Aorta (tissue), 5 donors: Measurements from ENCODE around the gene SAFB. TPM values are rescaled to one million over a fixed set of nuclear protein-coding genes. Genes with fewer than 3 reads are reported as not detected.
"Not testable (repeated sequence)": the region's sequence is repeated elsewhere in the genome, so short reads cannot be mapped to it uniquely, and the experiment has no call there.

Experiments used
- ATAC-seq: fragments of 200-7000 bp; cut with Tn5 transposase; one replicate; pipeline ENCODE4 v1.9.1; 2022; ENCODE audit warnings: moderate library complexity; ENCODE audit not compliant: low FRiP score
- DNase-seq, 2 donors: peaks; one replicate each; pipeline ENCODE4 v3.0.0-alpha.2; 2020
- H3K27ac ChIP-seq, 2 donors: one replicate each; pipeline ENCODE4 v1.5.1; 2013; ENCODE audit warnings: low read length in 2 of 2, mild to moderate bottlenecking in 2 of 2, moderate library complexity in 2 of 2, control low read depth in 1 of 2, inconsistent platforms in 1 of 2, low read depth in 1 of 2
- H3K27me3 ChIP-seq, 2 donors: one replicate each; pipeline ENCODE4 v1.6.1; 2013; ENCODE audit warnings: control low read depth in 1 of 2, low read length in 1 of 2, mild to moderate bottlenecking in 1 of 2, moderate library complexity in 1 of 2; ENCODE audit not compliant: insufficient read depth in 2 of 2, control insufficient read depth in 1 of 2
- H3K36me3 ChIP-seq, 2 donors: one replicate each; pipeline ENCODE4 v1.6.1; 2013; ENCODE audit warnings: control low read depth in 1 of 2, low read length in 1 of 2, mild to moderate bottlenecking in 1 of 2; ENCODE audit not compliant: insufficient read depth in 2 of 2, control insufficient read depth in 1 of 2
- H3K4me1 ChIP-seq, 2 donors: one replicate each; pipeline ENCODE4 v1.6.1; 2013; ENCODE audit warnings: low read length in 2 of 2, control low read depth in 1 of 2, mild to moderate bottlenecking in 1 of 2, moderate library complexity in 1 of 2; ENCODE audit not compliant: insufficient read depth in 2 of 2, control insufficient read depth in 1 of 2
- H3K4me3 ChIP-seq, 2 donors: one replicate each; pipeline ENCODE4 v1.5.1; 2013; ENCODE audit warnings: low read length in 2 of 2, control low read depth in 1 of 2, mild to moderate bottlenecking in 1 of 2
- H3K9me3 ChIP-seq: one replicate; pipeline ENCODE4 v1.6.1; 2013; ENCODE audit warnings: mild to moderate bottlenecking, low read length; ENCODE audit not compliant: control insufficient read depth
- WGBS, 2 donors: extraction: QIAGEN DNeasy Blood & Tissue Kit; methylation state at CpG; one replicate each; pipeline ENCODE4 v1.1.7; 2013; 5-methylcytosine and 5-hydroxymethylcytosine counted together
- intact Hi-C, 2 donors: fragments of 100-400 bp; cut with DNase I; formaldehyde crosslinking; loops; one replicate each; pipeline versions ENCODE4 v1.14.2 to v1.15.0; 2022
- polyA plus RNA-seq, 2 donors: library from polyadenylated mRNA; stranded (reverse); fragments of 200-250 nt; gene quantifications; one replicate each; pipeline ENCODE4 v1.2.3, GENCODE V29; 2013
- total RNA-seq, 2 donors: library from RNA; stranded (reverse); fragmentation: NEBNext Ultra II Directional; extraction: Animal tissue kit (Norgen Biotek cat#: 25700); gene quantifications; one replicate each; pipeline ENCODE4 v1.2.1, GENCODE V29; 2021
- donor health status: healthy with polysubstance abuse.
- donor health status: Bipolar disorder and iron deficiency.
- donor health status: DM: no; HTN: no; CAD: no.
- donor health status: DM: no; HTN: no; CAD: no.
- donor health status: DM: yes; HTN: yes; CAD: no.

Gene SAFB
- total and polyA plus RNA-seq, 4 donors: 32.7 to 100 (median 75.8) TPM

- H3K4me1 ChIP-seq: no peaks in the 10 kb centered on the region
- no peak overlapping the region for H3K27ac ChIP-seq
- intact Hi-C loops: no loop called here
- H3K9me3 ChIP-seq: no peaks in the 10 kb centered on the region
- peaks cover 7 to 8% of the 10 kb centered on the region in 2 donors for H3K36me3 ChIP-seq
- ATAC-seq (no peak), DNase-seq (peak; percentile 14 to 32)
- H3K4me3 ChIP-seq: no peak overlapping the region
- H3K27me3 ChIP-seq: no peaks in the 10 kb centered on the region
- WGBS, 2 donors: 90% methylated on average over 16 of the region's 16 CpGs
These were observed 15.3 kb upstream of the SAFB start for GRCh38 chr19:5607318-5608275.

- 93% methylated on average over 10 of the region's 10 CpGs for WGBS, 2 donors
- intact Hi-C loops: no loop called here
- Histone ChIP-seq H3K4me3 (no peak overlapping the region), H3K36me3 (peaks cover 7 to 9% of the 10 kb centered on the region in 2 donors), H3K9me3 (no peaks in the 10 kb centered on the region), H3K27ac (no peak overlapping the region), H3K4me1 (no peaks in the 10 kb centered on the region), H3K27me3 (no peaks in the 10 kb centered on the region)
- no peak for ATAC-seq
- no peak for DNase-seq
These were observed 14.6 kb upstream of the SAFB start for GRCh38 chr19:5608291-5608690.

- H3K36me3 ChIP-seq, H3K4me3 ChIP-seq, H3K9me3 ChIP-seq, ATAC-seq, H3K27me3 ChIP-seq, H3K4me1 ChIP-seq, intact Hi-C loops, H3K27ac ChIP-seq: not testable (repeated sequence)
- DNase-seq: peak in 1 of 2 donors; percentile 44
- WGBS, 2 donors: 95 to 96% methylated on average over 9 of the region's 9 CpGs
These were observed 14.1 kb upstream of the SAFB start for GRCh38 chr19:5608766-5609165.

GRCh38 chr19:5609881-5610448, 12.9 kb upstream of the SAFB start:
- 94 to 95% methylated on average over 16 of the region's 16 CpGs for WGBS, 2 donors

GRCh38 chr19:5612891-5613865, 9.7 kb upstream of the SAFB start:
- 88 to 90% methylated on average over 15 of the region's 15 CpGs for WGBS, 2 donors
- Histone ChIP-seq H3K27ac (no peak overlapping the region), H3K4me1 (no peaks in the 10 kb centered on the region), H3K9me3 (no peaks in the 10 kb centered on the region), H3K36me3 (peaks cover 8 to 12% of the 10 kb centered on the region in 2 donors), H3K27me3 (no peaks in the 10 kb centered on the region), H3K4me3 (no peak overlapping the region)
- peak in 1 of 2 donors; percentile 21 for DNase-seq
- intact Hi-C loops: no loop called here
- no peak for ATAC-seq

More at GRCh38 chr19:5609881-5610448, 12.9 kb upstream of the SAFB start:
- Histone ChIP-seq H3K4me3 (no peak overlapping the region), H3K4me1 (no peaks in the 10 kb centered on the region), H3K27ac (no peak overlapping the region), H3K36me3 (peaks cover 5 to 10% of the 10 kb centered on the region in 2 donors), H3K9me3 (no peaks in the 10 kb centered on the region), H3K27me3 (no peaks in the 10 kb centered on the region)
- no peak for ATAC-seq
- DNase-seq: peak; percentile 26 to 57
- intact Hi-C loops: no loop called here

- peaks cover 8 to 12% of the 10 kb centered on the region in 2 donors for H3K36me3 ChIP-seq
- H3K9me3 ChIP-seq: no peaks in the 10 kb centered on the region
- intact Hi-C loops: no loop called here
- H3K27me3 ChIP-seq: no peaks in the 10 kb centered on the region
- no peaks in the 10 kb centered on the region for H3K4me1 ChIP-seq
- ATAC-seq: no peak
- 87 to 88% methylated on average over 17 of the region's 17 CpGs for WGBS, 2 donors
- DNase-seq: no peak
- H3K4me3 ChIP-seq: no peak overlapping the region
- no peak overlapping the region for H3K27ac ChIP-seq
These were observed 7.0 kb upstream of the SAFB start for GRCh38 chr19:5615756-5616327.

GRCh38 chr19:5617080-5617479, 5.8 kb upstream of the SAFB start:
- 78 to 89% methylated on average over 1 of the region's 1 CpG for WGBS, 2 donors
- no peaks in the 10 kb centered on the region for H3K4me1 ChIP-seq

GRCh38 chr19:5618591-5618990, 4.3 kb upstream of the SAFB start:
- 91 to 95% methylated on average over 9 of the region's 9 CpGs for WGBS, 2 donors
- intact Hi-C loops: no loop called here
- no peak for DNase-seq
- no peak overlapping the region for H3K27ac ChIP-seq
- ATAC-seq: no peak
- H3K36me3 ChIP-seq: peaks cover 8 to 10% of the 10 kb centered on the region in 2 donors
- no peak overlapping the region for H3K4me3 ChIP-seq
- H3K27me3 ChIP-seq: no peaks in the 10 kb centered on the region
- no peaks in the 10 kb centered on the region for H3K4me1 ChIP-seq
- no peaks in the 10 kb centered on the region for H3K9me3 ChIP-seq

More at GRCh38 chr19:5617080-5617479, 5.8 kb upstream of the SAFB start:
- H3K9me3 ChIP-seq: no peaks in the 10 kb centered on the region
- no peak overlapping the region for H3K4me3 ChIP-seq
- H3K27ac ChIP-seq: no peak overlapping the region
- DNase-seq (no peak), ATAC-seq (no peak)
- H3K27me3 ChIP-seq: no peaks in the 10 kb centered on the region
- intact Hi-C loops: no loop called here
- peaks cover 8 to 12% of the 10 kb centered on the region in 2 donors for H3K36me3 ChIP-seq
